ENCODE data around the gene KLF2.

KLF2 gene

GRCh38 chr19:16375936-16376185 lies 51.2 kb downstream of the KLF2 start:
- H3K79me1 ChIP-seq (replicated peaks; ENCODE audit: low read length, poor library complexity, severe bottlenecking), result peaks cover 46% of the 10 kb centered on the region
- no peak overlapping the region for H2BK5ac ChIP-seq (ENCODE audit: low read depth, low read length, poor library complexity, severe bottlenecking)
- no peak overlapping the region for H3K9ac ChIP-seq (ENCODE audit: low read length)
- no peak overlapping the region for H2AK5ac ChIP-seq (ENCODE audit: low read length, severe bottlenecking)
- H3K18ac ChIP-seq (ENCODE audit: low read depth in 1 of 2, low read length in 2 of 2), result no peak overlapping the region
- no peak overlapping the region for H3K4ac ChIP-seq (ENCODE audit: low read depth in 1 of 2, low read length in 2 of 2)
- no peak overlapping the region for H3K23ac ChIP-seq (ENCODE audit: low read length in 2 of 2)
- H4K91ac ChIP-seq (ENCODE audit: low read length), result no peak overlapping the region
- no peaks in the 10 kb centered on the region for H3K9me3 ChIP-seq (ENCODE audit: control insufficient read depth, low read length)
- no peak overlapping the region for H2AFZ ChIP-seq (ENCODE audit: low read depth, low read length)
- no peak overlapping the region for H3K27ac ChIP-seq (ENCODE audit: low read length, poor library complexity, severe bottlenecking)
- WGBS, result 100% methylated on average over 6 of the region's 7 CpGs
- H4K8ac ChIP-seq (ENCODE audit: low read length), result no peak overlapping the region
- no peak overlapping the region for H2BK15ac ChIP-seq (ENCODE audit: low read depth, poor library complexity, severe bottlenecking)
- peaks cover 29% of the 10 kb centered on the region for H3K4me1 ChIP-seq (ENCODE audit: control insufficient read depth, insufficient read depth, low read depth, low read length)
- H2BK12ac ChIP-seq (ENCODE audit: low read length in 2 of 2), result no peak overlapping the region
- DNase-seq, result no peak
- no peaks in the 10 kb centered on the region for H3K27me3 ChIP-seq (ENCODE audit: control insufficient read depth in 1 of 2, insufficient read depth in 1 of 2, low read length in 2 of 2)
- H3K4me3 ChIP-seq (ENCODE audit: insufficient read depth in 1 of 2, low read depth in 1 of 2, low read length in 2 of 2), result no peak overlapping the region
- no peak overlapping the region for H2BK120ac ChIP-seq (ENCODE audit: low read depth, low read length)
- no peak overlapping the region for H3K14ac ChIP-seq (ENCODE audit: low read length in 2 of 2)
- no peak overlapping the region for H3K4me2 ChIP-seq (ENCODE audit: low read length, poor library complexity, severe bottlenecking)
- H3K36me3 ChIP-seq (ENCODE audit: control insufficient read depth in 1 of 2, insufficient read depth in 2 of 2, low read depth in 1 of 2, low read length in 2 of 2), result peaks cover 41 to 77% of the 10 kb centered on the region in 2 experiments

GRCh38 chr19:16376241-16376640 lies 51.6 kb downstream of the KLF2 start:
- no peak overlapping the region for H3K18ac ChIP-seq (ENCODE audit: low read depth in 1 of 2, low read length in 2 of 2)
- H2BK5ac ChIP-seq (ENCODE audit: low read depth, low read length, poor library complexity, severe bottlenecking), result no peak overlapping the region
- H2AFZ ChIP-seq (ENCODE audit: low read depth, low read length), result no peak overlapping the region
- peaks cover 29% of the 10 kb centered on the region for H3K4me1 ChIP-seq (ENCODE audit: control insufficient read depth, insufficient read depth, low read depth, low read length)
- no peak overlapping the region for H2BK12ac ChIP-seq (ENCODE audit: low read length in 2 of 2)
- peaks cover 41 to 77% of the 10 kb centered on the region in 2 experiments for H3K36me3 ChIP-seq (ENCODE audit: control insufficient read depth in 1 of 2, insufficient read depth in 2 of 2, low read depth in 1 of 2, low read length in 2 of 2)
- no peak for DNase-seq
- no peak overlapping the region for H3K14ac ChIP-seq (ENCODE audit: low read length in 2 of 2)
- H3K23ac ChIP-seq (ENCODE audit: low read length in 2 of 2), result no peak overlapping the region
- H3K9ac ChIP-seq (ENCODE audit: low read length), result no peak overlapping the region
- no peak overlapping the region for H2AK5ac ChIP-seq (ENCODE audit: low read length, severe bottlenecking)
- H3K79me1 ChIP-seq (replicated peaks; ENCODE audit: low read length, poor library complexity, severe bottlenecking), result peaks cover 47% of the 10 kb centered on the region
- no peak overlapping the region for H2BK120ac ChIP-seq (ENCODE audit: low read depth, low read length)
- WGBS, result 92% methylated on average over 10 of the region's 11 CpGs
- H4K91ac ChIP-seq (ENCODE audit: low read length), result no peak overlapping the region
- H3K4me3 ChIP-seq (ENCODE audit: insufficient read depth in 1 of 2, low read depth in 1 of 2, low read length in 2 of 2), result no peak overlapping the region
- no peak overlapping the region for H3K4ac ChIP-seq (ENCODE audit: low read depth in 1 of 2, low read length in 2 of 2)
- no peak overlapping the region for H4K8ac ChIP-seq (ENCODE audit: low read length)
- H2BK15ac ChIP-seq (ENCODE audit: low read depth, poor library complexity, severe bottlenecking), result peak overlapping the region; percentile 34
- no peaks in the 10 kb centered on the region for H3K27me3 ChIP-seq (ENCODE audit: control insufficient read depth in 1 of 2, insufficient read depth in 1 of 2, low read length in 2 of 2)
- no peak overlapping the region for H3K4me2 ChIP-seq (ENCODE audit: low read length, poor library complexity, severe bottlenecking)
- H3K27ac ChIP-seq (ENCODE audit: low read length, poor library complexity, severe bottlenecking), result no peak overlapping the region
- H3K9me3 ChIP-seq (ENCODE audit: control insufficient read depth, low read length), result no peaks in the 10 kb centered on the region

GRCh38 chr19:16376649-16377048 lies 52.0 kb downstream of the KLF2 start:
- Histone ChIP-seq H3K18ac (ENCODE audit: low read depth in 1 of 2, low read length in 2 of 2) (no peak overlapping the region), H3K79me1 (replicated peaks; ENCODE audit: low read length, poor library complexity, severe bottlenecking) (peaks cover 50% of the 10 kb centered on the region), H2AK5ac (ENCODE audit: low read length, severe bottlenecking) (no peak overlapping the region), H3K9ac (ENCODE audit: low read length) (no peak overlapping the region), H3K36me3 (ENCODE audit: control insufficient read depth in 1 of 2, insufficient read depth in 2 of 2, low read depth in 1 of 2, low read length in 2 of 2) (peaks cover 38 to 77% of the 10 kb centered on the region in 2 experiments), H3K27ac (ENCODE audit: low read length, poor library complexity, severe bottlenecking) (no peak overlapping the region), H2AFZ (ENCODE audit: low read depth, low read length) (no peak overlapping the region), H3K4ac (ENCODE audit: low read depth in 1 of 2, low read length in 2 of 2) (no peak overlapping the region), H3K4me2 (ENCODE audit: low read length, poor library complexity, severe bottlenecking) (no peak overlapping the region), H3K14ac (ENCODE audit: low read length in 2 of 2) (no peak overlapping the region), H2BK12ac (ENCODE audit: low read length in 2 of 2) (no peak overlapping the region), H3K23ac (ENCODE audit: low read length in 2 of 2) (no peak overlapping the region), H3K4me3 (ENCODE audit: insufficient read depth in 1 of 2, low read depth in 1 of 2, low read length in 2 of 2) (no peak overlapping the region), H4K91ac (ENCODE audit: low read length) (no peak overlapping the region), H2BK120ac (ENCODE audit: low read depth, low read length) (no peak overlapping the region), H2BK5ac (ENCODE audit: low read depth, low read length, poor library complexity, severe bottlenecking) (no peak overlapping the region), H3K9me3 (ENCODE audit: control insufficient read depth, low read length) (no peaks in the 10 kb centered on the region), H2BK15ac (ENCODE audit: low read depth, poor library complexity, severe bottlenecking) (peak overlapping the region; percentile 34), H3K4me1 (ENCODE audit: control insufficient read depth, insufficient read depth, low read depth, low read length) (peaks cover 29% of the 10 kb centered on the region), H4K8ac (ENCODE audit: low read length) (no peak overlapping the region), H3K27me3 (ENCODE audit: control insufficient read depth in 1 of 2, insufficient read depth in 1 of 2, low read length in 2 of 2) (no peaks in the 10 kb centered on the region)
- peak; percentile 14 for DNase-seq
- WGBS, result 96% methylated on average over 18 of the region's 18 CpGs

GRCh38 chr19:16377521-16377920 lies 52.9 kb downstream of the KLF2 start:
- Histone ChIP-seq H2BK120ac (ENCODE audit: low read depth, low read length) (no peak overlapping the region), H3K18ac (ENCODE audit: low read depth in 1 of 2, low read length in 2 of 2) (no peak overlapping the region), H2AK5ac (ENCODE audit: low read length, severe bottlenecking) (no peak overlapping the region), H2BK12ac (ENCODE audit: low read length in 2 of 2) (no peak overlapping the region), H3K9me3 (ENCODE audit: control insufficient read depth, low read length) (no peaks in the 10 kb centered on the region), H2AFZ (ENCODE audit: low read depth, low read length) (no peak overlapping the region), H2BK15ac (ENCODE audit: low read depth, poor library complexity, severe bottlenecking) (no peak overlapping the region), H4K91ac (ENCODE audit: low read length) (no peak overlapping the region), H3K4me2 (ENCODE audit: low read length, poor library complexity, severe bottlenecking) (no peak overlapping the region), H3K27ac (ENCODE audit: low read length, poor library complexity, severe bottlenecking) (no peak overlapping the region), H3K27me3 (ENCODE audit: control insufficient read depth in 1 of 2, insufficient read depth in 1 of 2, low read length in 2 of 2) (no peaks in the 10 kb centered on the region), H3K4me3 (ENCODE audit: insufficient read depth in 1 of 2, low read depth in 1 of 2, low read length in 2 of 2) (no peak overlapping the region), H3K4ac (ENCODE audit: low read depth in 1 of 2, low read length in 2 of 2) (no peak overlapping the region), H3K36me3 (ENCODE audit: control insufficient read depth in 1 of 2, insufficient read depth in 2 of 2, low read depth in 1 of 2, low read length in 2 of 2) (peaks cover 38 to 80% of the 10 kb centered on the region in 2 experiments), H3K79me1 (replicated peaks; ENCODE audit: low read length, poor library complexity, severe bottlenecking) (peaks cover 54% of the 10 kb centered on the region), H3K4me1 (ENCODE audit: control insufficient read depth, insufficient read depth, low read depth, low read length) (peaks cover 29% of the 10 kb centered on the region), H3K9ac (ENCODE audit: low read length) (no peak overlapping the region), H4K8ac (ENCODE audit: low read length) (no peak overlapping the region), H3K23ac (ENCODE audit: low read length in 2 of 2) (no peak overlapping the region), H3K14ac (ENCODE audit: low read length in 2 of 2) (no peak overlapping the region), H2BK5ac (ENCODE audit: low read depth, low read length, poor library complexity, severe bottlenecking) (no peak overlapping the region)
- 97% methylated on average over 9 of the region's 9 CpGs for WGBS
- DNase-seq, result no peak
